ENCODE results near the gene ELMOD3.

The ELMOD3 gene

GRCh38 chr2:85423525-85423924 lies 69.0 kb downstream of the ELMOD3 start:
- in situ Hi-C loops (cut with MboI; ENCODE audit: low sequenced_read_pairs, unreplicated experiment), result loop anchor here (5.0 kb wide), 1 partner anchor 134 kb away; no protein-coding TSS in a partner anchor
- no peak for DNase-seq (ENCODE audit: low spot score)

DNA sequence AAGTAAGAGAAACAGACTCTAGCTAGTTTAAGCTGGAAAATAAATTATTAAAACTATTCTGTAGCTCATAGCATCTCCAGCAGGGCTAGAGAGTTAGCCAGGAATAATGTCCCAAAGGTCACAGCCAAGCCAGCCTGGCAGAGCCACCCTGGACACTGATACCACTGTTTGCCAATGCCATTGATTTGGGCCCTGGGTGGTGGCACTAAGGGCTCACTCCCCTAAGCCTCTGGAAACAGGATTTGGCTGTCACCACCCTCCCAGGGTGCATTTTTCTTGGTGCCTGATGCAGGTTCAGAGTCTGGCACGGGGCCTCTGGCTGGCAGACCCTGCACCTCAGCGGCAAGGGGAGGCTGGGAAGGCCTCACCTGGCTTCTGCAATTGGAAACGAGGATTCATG lies 71.0 kb downstream of the ELMOD3 start:
- TF ChIP-seq, protein P1, sequence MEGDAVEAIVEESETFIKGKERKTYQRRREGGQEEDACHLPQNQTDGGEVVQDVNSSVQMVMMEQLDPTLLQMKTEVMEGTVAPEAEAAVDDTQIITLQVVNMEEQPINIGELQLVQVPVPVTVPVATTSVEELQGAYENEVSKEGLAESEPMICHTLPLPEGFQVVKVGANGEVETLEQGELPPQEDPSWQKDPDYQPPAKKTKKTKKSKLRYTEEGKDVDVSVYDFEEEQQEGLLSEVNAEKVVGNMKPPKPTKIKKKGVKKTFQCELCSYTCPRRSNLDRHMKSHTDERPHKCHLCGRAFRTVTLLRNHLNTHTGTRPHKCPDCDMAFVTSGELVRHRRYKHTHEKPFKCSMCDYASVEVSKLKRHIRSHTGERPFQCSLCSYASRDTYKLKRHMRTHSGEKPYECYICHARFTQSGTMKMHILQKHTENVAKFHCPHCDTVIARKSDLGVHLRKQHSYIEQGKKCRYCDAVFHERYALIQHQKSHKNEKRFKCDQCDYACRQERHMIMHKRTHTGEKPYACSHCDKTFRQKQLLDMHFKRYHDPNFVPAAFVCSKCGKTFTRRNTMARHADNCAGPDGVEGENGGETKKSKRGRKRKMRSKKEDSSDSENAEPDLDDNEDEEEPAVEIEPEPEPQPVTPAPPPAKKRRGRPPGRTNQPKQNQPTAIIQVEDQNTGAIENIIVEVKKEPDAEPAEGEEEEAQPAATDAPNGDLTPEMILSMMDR (IDR thresholded peaks at IDR 0.05; ENCODE audit: borderline replicate concordance, control extremely low read depth, extremely low read depth, insufficient read depth, missing control alignments), result no peak
- DNase-seq (ENCODE audit: low spot score), result no peak
- in situ Hi-C loops (cut with MboI; ENCODE audit: low sequenced_read_pairs, unreplicated experiment), result no loop called here

More at GRCh38 chr2:85423525-85423924, 69.0 kb downstream of the ELMOD3 start:
- TF ChIP-seq, protein P1 (IDR thresholded peaks at IDR 0.05; ENCODE audit: borderline replicate concordance, control extremely low read depth, extremely low read depth, insufficient read depth, missing control alignments), result no peak

- DNase-seq (ENCODE audit: low spot score), result no peak
- in situ Hi-C loops (cut with MboI; ENCODE audit: low sequenced_read_pairs, unreplicated experiment), result no loop called here
- TF ChIP-seq, protein P1 (IDR thresholded peaks at IDR 0.05; ENCODE audit: borderline replicate concordance, control extremely low read depth, extremely low read depth, insufficient read depth, missing control alignments), result no peak
Measured at GRCh38 chr2:85427300-85427835, 72.8 kb downstream of the ELMOD3 start.

DNA sequence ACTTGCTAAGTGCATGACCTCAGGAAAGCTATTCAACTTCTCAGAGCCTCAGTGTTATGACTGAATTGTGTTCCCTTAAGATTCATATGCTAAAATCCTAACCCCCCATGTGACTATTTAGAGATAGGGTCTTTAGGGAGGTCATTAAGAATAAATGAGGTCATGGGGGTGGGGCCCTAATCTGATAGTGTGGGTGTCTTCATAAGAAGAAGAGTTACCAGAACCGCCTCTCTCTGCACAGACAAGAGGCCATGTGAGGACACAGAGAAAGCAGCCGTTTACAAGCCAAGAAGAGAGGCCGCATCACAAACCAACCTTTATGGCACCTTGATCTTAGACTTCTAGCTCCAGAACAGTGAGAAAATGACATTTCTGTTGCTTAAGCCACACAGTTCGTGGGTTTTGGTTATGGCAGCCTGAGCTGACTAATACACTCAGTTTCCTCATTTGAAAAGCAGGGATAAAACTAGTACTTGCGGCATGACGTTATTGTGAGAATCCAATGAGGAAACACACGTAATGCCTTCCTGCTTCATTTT lies 73.8 kb downstream of the ELMOD3 start:
- in situ Hi-C loops (cut with MboI; ENCODE audit: low sequenced_read_pairs, unreplicated experiment), result no loop called here
- TF ChIP-seq, protein P1 (IDR thresholded peaks at IDR 0.05; ENCODE audit: borderline replicate concordance, control extremely low read depth, extremely low read depth, insufficient read depth, missing control alignments), result no peak
- no peak for DNase-seq (ENCODE audit: low spot score)

- DNase-seq (ENCODE audit: low spot score), result no peak
- TF ChIP-seq, protein P1 (IDR thresholded peaks at IDR 0.05; ENCODE audit: borderline replicate concordance, control extremely low read depth, extremely low read depth, insufficient read depth, missing control alignments), result no peak
- in situ Hi-C loops (cut with MboI; ENCODE audit: low sequenced_read_pairs, unreplicated experiment), result no loop called here
Measured at GRCh38 chr2:85429213-85429923, 74.8 kb downstream of the ELMOD3 start.

DNA sequence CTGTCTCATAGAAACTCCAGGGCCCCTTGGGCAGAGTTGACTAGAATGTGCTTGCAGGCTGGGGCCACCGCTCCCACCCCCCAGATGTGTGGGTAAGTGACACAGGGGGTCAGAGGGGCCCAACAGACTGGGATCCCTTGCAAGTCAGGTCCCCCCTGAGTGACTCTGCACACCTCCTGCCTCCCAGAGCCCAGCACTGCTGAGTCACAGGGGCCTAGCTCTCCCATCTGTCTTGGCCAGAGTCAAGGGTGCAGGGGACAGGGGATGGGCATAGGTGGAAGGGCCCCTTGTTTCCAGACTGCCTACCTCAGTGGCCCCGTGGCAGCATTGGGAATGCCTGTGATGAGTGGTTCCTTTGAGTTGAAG lies 75.3 kb downstream of the ELMOD3 start:
- TF ChIP-seq, protein P1 (IDR thresholded peaks at IDR 0.05; ENCODE audit: borderline replicate concordance, control extremely low read depth, extremely low read depth, insufficient read depth, missing control alignments), result no peak
- no peak for DNase-seq (ENCODE audit: low spot score)
- in situ Hi-C loops (cut with MboI; ENCODE audit: low sequenced_read_pairs, unreplicated experiment), result no loop called here

Data from GM13976 (cell line).